Panc1 (cell line): ENCODE measurements around the gene PLPP1.

ENCODE experiments used
- CTCF ChIP-seq: fragments of 450-650 bp; IDR thresholded peaks from 2 replicates; pipeline ENCODE4 v1.5.1; 2017; ENCODE audit warnings: mild to moderate bottlenecking
- POLR2AphosphoS5 ChIP-seq: IDR thresholded peaks from 2 replicates; pipeline ENCODE4 v1.6.1; 2012; ENCODE audit warnings: mild to moderate bottlenecking, low read depth, low read length, moderate library complexity
- SIN3A ChIP-seq: IDR thresholded peaks from 2 replicates; pipeline ENCODE4 v1.6.1; 2012; ENCODE audit warnings: low read depth, mild to moderate bottlenecking, low read length, moderate library complexity, borderline replicate concordance; ENCODE audit not compliant: insufficient read depth

GRCh38 chr5:55557123-55557522 is 22.4 kb upstream of the PLPP1 start:
- TF ChIP-seq POLR2AphosphoS5 (no peak), CTCF (no peak), SIN3A (no peak)
